GM19395 (cell line): ENCODE data around the gene TOP3A.

Experiments used
- ATAC-seq: cut with Tn5 transposase; IDR thresholded peaks from one replicate; pipeline ENCODE4 v1.9.1; 2021; ENCODE audit warnings: mild to moderate bottlenecking, moderate library complexity; ENCODE audit not compliant: unreplicated experiment

TOP3A gene

DNA sequence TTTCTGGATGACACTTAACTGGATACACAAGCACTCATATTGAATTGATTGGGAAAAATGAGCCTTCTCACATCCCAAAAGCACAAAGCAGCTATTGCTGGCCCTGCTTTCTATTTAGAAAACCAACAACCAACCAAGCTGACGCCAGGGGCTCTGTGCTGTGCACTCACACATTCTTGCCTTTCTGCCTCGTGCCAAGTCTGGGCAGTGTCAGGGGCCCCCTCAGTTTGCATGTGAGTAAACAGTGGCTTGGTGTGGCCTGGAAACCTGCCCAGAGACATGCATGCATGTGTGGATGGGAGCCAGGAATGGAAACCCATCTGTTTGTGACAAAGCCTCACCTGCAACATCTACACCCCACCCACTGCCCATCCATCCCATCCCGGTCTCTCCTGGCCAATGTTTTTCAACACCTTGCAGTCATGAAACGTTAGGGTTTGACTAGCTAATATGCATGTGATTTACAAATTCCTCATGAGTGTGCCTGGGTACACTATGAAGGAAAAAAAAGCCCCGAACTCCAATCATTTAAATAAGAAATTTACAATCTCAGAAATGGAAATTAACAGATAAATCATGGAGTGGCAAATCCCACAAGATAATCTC, 33.9 kb downstream of the TOP3A start:
- ATAC-seq: no peak

DNA sequence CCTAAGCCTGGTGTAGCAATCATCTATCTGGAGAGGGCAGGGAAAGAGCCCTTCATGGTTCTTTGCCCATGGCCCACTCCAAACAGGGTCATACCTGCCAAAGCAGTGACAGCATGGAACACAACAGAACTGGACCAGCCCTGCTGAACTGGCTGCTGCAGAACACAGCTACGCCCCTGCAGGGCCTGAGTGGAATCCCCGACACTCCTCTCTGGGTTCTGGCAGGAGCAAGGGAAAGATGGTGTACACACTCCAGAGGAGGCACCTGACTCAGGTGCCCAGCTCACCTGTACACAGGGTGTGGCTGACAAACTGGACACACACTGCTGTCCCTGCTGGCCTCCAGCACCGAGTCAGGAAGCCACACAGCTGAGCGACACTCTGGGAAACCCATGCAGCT, 34.5 kb downstream of the TOP3A start:
- ATAC-seq: no peak

DNA sequence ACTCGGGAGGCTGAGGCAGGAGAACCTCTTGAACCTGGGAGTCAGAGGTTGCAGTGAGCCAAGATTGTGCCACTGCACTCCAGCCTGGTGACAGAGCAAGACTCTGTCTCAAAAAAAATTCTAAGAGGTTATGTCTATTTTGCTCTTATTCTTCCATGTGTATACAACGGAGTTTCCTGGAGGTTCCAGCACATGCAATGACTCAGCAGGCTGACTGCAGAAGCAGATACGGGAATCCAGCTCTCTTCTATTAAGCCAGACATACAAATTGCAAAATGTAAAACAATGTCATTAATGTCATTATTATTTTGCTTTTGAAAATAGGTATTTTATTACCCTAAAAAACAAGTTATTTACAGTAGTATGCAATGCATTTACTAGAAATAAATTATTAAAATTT, 35.9 kb downstream of the TOP3A start:
- ATAC-seq: no peak

DNA sequence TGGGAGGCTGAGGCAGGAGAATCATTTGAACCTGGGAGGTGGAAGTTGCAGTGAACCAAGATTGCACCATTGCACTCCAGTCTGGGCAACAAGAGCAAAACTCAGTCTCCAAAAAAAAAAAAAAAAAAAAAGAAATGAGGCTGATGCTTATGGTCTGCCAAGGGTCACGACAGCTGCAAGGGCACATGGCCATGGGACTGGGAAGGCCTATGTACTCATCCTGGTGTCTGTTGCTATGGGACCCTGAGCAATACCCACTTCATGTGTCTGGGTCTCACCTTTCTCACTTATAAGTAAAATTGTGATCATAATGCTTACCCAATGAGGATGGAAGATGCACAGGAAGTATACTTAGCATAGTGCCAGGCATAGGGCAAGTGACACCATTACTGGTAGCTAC, 37.7 kb downstream of the TOP3A start:
- ATAC-seq: no peak

DNA sequence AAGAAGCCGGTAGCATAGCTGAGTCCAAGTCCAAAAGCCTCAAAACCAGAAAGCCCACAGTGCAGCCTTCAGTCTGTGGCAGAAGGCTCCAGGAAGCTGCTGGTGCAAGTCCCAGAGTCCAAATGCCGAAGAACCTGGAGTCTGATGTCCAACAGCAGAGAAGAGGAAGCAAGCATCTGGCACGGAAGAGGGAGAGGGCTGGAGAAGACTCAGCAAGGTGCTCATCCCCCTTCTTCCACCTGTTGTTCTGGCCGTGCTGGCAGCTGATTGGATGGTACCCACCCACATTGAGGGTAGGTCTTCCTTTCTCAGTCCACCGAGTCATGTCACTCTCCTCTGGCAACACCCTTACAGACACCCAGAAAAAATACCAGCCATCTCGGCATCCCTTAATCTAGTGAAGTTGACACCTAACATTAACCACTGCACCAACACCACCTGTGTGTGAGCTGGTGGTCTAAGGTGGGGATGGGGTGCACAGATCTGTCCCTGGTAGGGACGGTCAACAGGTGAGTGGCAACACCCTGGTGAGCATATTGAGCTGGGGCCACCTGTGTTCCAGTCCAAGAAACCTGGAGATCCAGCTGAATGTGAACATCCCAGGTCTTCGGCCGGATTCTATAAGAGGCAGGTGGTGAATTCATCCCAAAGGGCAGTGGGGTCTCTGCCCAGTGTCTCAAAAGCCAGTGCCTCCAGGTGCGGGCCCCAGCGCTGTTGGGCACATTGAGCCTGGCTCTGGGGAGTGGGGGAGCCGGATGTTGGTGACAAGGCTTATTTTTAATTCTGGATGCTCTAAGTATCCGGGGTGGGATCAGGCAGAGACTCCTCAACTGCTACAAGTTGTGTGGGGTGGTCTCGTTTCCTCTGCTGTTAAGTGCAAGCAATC, 44.5 kb downstream of the TOP3A start:
- ATAC-seq: no peak

DNA sequence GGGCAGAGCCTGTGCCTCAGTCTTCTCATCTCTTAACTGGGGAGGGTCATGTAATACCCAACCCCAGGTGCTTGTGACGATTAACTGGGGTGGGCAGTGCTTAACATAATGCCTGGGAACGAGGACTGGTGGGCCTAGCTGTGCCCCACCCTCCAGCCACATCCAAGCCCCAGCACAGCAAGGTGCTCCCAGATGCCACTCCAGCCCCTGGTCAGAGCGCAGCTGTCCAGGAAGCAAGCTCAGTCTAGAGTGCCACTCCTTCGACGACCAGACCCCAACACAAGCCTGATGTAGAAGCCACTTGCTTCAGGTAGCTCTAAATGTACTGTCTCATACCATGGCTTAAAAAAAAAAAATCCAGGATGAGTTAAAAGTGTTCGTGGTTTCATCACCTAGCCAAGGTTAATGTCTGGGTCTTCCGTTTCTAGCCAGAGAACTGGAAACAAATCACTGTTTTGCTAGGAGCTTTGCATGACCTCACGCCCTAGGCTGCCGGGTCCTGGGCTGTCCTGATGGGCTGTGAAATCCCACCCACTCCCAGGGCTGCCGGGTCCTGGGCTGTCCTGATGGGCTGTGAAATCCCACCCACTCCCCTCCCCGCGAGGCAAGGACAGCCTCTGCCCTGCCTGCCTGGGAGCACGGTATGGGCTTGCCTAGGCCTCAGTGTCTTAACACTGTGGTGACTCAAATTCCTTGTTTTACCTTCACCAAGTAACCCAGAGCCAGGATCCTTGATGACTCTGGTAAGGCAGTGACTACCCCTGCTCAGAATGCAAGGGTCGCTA, 46.7 kb downstream of the TOP3A start:
- ATAC-seq: no peak

DNA sequence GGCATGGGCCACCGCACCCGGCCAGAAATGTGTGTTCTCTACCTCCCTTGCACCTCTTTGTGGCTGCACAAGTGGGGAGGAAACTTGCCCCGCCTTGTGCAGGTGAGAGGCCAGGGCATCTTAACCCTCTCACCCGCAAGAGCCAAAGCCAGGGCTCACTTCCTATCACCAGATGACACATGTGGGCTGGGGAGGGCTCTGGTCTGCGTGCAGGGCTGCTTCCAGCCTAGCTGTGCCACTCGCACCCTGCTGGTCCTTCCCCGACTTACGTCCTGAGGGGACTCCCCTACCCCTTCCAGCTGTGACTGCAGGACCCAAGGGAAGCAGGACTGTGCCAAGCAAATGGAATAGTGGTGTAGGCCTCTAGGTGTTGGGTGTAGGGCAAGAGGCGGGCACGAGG, 47.4 kb downstream of the TOP3A start:
- ATAC-seq: no peak

DNA sequence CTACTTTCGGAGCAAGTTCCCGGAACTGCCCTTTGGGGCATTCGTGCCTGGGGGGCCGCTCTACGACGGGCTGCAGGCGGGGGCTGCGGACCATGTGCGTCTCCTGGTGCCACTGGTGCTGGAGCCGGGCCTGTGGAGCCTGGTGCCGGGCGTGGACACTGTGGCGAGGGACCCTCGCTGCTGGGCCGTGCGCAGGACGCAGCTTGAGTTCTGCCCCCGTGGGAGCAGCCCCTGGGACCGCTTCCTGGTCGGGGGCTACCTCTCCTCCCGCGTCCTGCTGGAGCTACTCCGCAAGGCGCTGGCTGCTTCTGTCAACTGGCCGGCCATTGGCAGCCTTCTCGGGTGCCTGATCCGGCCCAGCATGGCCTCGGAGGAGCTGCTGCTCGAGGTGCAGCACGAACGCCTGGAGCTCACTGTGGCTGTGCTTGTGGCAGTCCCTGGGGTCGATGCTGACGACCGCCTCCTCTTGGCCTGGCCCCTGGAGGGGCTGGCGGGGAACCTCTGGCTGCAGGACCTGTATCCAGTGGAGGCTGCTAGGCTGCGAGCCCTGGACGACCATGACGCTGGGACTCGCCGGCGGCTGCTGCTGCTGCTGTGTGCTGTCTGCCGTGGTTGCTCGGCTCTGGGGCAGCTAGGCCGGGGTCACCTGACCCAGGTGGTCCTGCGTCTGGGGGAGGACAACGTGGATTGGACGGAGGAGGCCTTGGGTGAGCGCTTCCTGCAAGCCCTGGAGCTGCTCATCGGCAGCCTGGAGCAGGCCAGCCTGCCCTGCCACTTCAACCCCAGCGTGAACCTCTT, 50.7 kb downstream of the TOP3A start:
- ATAC-seq: no peak

DNA sequence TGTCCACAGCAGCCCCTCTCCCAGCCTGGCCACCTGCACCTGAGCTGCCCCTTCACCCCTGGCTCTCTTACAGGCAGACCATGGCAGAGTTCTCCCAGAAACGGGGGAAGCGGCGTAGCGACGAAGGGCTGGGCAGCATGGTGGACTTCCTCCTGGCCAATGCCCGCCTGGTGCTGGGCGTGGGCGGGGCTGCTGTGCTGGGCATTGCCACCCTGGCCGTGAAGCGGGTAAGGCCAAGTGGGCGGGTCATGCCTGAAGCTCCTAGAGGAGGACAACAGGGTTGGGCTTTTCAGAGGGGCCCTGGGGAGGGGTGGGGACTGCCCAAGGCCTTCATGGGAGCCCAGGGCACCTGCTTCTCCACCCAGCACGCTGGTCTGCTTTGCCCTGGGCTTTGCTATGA, 52.2 kb downstream of the TOP3A start:
- ATAC-seq: no peak

DNA sequence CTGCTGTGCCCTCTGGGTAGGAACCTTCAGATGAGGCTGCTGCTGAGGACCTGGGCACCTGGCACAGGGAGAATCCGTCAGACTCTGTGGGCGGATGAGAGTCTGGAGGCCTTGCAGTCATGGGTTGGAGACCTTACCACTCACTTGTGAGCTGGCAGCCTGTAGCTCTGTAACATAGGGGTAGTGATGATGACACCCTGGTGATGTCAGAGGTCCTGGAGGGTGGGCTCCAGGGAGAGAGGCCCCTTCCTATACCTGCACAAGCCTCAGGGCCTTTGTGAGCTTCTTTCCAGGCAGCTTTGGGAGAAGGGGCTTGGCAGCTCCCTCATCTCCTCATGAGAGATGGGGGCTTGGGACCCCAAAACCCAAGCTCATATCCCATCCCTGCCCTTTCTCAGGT, 52.7 kb downstream of the TOP3A start:
- no peak for ATAC-seq

DNA sequence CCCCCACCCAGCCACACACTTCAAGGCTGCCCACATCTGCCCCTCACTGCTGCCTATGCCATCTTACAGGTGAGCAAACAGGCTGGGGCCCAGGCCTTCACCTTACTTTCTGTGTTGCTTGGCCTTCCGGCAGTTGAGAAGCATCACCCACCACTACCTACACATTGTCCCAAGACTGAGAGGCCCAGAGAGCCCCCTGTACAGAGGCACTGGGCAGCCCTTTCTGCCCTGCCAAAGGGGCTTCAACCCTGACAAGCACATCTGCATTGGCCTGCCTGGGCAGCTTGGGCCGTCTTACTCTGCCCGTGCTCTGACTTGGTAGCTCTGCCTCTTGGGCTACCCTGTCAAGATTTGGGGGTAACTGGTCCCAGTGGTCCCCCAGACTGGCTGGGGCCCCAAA, 53.1 kb downstream of the TOP3A start:
- ATAC-seq: no peak

DNA sequence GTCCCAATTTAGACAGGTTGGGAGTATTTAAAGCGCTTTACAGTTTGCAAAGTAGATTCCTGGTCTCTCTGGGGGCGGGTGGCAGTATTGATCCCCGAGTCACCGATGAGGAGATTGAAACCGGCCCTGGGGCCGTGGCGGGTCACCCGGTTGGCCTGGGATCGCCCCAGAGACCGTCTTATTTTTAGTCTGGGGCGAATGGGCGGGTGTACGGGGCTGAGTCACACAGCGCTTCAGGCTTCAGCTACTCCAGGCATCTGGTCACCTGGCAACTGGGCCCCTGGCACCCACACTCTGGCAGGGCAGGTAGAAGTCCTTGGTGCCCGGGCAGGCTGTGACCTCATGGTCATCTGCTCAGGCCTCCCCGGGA, 53.7 kb downstream of the TOP3A start:
- ATAC-seq: no peak

DNA sequence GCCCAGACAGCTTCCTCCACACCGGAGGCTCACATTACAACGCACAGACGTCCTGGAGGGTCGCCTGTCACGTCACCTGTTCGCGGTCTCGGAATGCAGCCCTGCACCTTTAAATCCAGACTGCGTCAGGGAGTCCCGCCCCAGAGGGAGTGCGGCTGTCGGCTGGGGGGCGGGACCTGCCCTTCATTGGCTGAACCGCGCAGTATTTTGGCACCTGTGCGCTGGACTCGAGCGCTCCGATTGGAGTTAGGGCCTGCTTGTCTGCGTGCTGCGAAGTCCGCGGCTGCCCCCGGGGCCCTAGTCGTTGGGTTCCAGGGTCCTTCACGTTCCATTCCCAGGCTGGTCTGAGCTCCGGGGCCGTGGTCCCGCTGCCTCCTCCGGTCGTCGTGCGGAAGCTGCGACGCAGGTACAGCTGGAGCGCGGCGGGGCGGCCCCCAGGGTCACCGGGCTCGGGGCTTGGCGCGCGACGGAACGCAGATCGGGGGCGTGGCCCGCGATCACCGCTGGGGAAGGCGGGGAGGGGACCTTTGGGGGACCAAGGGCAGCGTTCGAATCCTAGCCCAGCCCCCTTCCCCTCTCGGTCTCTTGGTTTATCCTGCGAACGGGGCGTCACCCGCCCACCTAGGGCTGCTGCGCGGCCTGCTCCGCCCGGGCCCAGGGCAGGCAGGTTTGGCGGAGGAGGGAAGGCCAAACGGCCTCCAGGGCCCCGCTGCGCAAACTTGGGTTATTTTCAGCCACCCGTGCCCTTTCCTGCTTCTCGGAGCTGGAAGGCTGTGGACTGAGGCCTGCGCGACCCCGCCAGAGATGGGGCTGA, 54.3 kb downstream of the TOP3A start, which contains the start of gene MIEF2:
Gene MIEF2 (plus strand): TSS at position 331 of the 814 bp plus-strand sequence. CDS start 2,059 bp downstream, outside the sequence.
- peak; percentile 83 for ATAC-seq

DNA sequence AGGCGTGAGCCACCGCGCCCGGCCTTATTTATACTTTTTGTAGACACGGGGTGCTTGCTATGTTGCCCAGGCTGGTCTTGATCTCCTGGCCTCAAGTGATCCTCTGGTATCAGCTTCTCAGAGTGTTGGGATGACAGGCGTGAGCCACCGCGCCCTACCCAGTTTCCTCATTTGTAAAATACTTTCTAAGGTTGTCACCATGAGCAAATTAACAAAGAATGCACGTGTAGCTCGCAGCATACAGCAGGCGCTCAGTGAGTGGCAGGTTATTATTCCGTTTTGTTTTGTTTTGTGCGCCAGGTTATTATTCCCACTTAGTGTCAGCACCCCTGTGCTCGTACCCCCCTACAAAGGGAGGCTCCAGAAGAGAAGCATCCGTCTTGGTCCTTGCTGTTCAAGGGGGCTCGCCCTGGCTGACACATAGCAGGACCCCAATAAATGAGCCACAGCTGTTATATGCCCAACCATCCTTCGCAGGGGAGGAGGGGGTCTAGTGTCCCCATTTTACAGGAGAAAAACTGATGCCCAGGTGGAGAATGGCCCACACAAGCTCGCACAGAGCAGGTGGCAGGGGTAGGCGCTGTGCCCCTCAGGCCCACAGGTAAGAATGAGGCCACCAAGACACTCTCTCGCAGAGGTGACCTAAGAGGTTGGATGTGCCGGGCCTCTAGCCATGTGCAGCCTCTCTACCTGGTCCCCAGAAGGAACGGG, 55.0 kb downstream of the TOP3A start:
- ATAC-seq: no peak

DNA sequence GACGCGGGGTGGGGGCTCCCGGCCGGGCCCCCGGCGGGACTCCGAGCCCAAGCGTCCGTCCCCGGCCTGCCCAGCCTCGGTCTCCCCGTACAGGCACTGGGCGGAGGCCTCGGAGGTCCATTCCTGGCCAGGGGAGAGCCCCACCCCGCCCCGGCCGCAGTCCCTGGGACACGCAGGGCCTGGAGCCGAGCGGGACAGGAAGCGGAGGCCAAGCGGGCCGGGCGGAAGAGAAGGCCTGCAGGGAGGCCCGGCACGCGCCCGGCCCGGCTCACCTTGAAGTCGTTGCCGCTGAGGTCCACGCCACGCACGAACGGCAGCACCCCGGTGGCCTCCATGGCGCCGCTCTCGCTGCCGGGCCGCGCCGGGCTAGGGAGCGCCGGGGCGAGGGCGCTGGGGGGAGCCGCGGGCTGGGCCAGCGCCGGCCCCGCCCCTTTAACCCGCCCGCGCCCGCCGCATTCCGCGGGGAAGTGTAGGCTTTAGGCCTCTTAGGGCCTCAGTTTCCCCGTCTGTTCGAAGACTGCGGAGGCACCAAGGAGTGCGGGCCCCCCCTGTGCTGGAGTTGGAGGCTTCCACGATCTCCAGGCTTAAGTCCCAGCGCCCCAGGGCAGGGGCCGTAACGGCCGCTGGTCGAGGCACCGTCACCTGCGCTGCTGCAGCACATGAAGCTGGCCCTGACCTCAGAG, 56.3 kb downstream of the TOP3A start, which contains the start of gene FLII:
Gene FLII (minus strand): TSS at position 383 of the 683 bp plus-strand sequence. CDS start 48 bp downstream, at position 335.
- ATAC-seq: no peak

DNA sequence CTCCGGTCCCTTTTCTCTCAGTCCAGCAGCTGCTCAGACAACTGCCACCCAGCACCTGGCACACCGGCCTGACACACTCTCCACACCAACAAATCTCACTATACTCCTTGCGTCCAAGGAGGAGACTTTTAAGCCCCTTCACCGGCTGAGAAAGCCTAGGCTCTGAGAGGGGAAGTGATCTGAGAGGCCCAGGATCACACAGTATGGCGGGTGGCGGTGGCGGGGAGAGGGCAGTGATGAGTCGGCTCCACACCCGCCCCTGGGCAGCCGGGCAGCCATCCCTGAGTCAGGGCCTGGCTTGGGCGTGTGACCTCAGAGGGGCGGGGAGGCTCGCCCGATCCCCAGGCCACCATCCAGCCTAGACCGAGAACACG, 56.8 kb downstream of the TOP3A start:
- peak; percentile 36 for ATAC-seq

DNA sequence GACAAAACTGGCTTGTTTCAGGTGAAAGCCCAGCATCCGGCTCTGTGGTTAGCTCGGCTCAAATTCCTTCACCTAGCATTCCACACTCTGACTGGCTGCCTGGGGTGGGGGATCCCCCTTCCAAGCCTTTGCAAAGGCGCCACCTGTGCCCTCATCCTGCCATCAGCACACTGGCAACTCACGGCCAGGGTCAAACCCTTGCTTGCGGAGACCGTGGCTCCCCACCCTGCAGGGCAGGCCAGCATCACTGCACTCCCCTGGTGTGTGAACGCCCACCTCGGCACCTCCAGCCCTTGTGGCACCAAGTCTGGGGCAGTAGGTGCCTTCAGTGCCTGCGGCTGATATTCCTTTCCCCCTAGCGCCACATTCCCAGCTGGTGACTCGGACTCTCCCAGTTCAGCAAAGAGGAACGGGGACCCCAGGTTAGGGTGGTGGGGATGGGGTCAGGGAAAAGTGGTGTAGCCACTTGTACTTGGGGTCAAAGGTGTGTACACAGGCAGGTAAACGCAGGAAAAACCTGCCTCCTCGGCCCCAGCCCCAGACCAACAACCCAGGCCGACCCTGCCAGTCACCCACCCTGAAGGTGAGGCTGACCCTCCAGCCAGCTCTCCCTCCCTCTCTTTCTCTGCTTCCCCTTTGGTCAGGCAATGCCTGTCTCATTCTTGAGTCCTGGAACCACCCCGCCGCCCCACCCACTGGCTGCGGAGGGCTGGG, 57.4 kb downstream of the TOP3A start:
- ATAC-seq: no peak

DNA sequence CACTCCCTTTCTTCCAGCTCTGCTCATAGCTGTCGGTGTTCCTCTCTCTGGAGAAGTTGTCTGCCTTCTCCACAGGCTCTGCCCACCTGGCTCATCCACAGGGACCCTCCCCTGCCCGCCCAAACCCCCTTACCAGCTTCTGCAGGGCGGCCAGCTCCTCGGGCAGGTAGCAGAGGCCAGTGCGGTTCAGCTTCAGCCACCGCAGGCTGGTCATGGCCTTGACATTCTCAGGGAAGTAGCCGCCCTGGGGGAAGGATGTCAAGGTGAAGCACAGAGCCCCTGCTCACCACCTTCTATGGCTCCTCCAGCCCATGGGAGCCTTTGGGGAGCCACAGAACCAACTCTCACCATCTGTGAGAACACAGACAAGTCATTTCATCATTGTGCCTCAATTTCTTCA, 58.0 kb downstream of the TOP3A start:
- no peak for ATAC-seq
